B cell (primary cell): Measurements from ENCODE around the gene EXOC3L2. TPM values are rescaled to one million over a fixed set of nuclear protein-coding genes. Genes with fewer than 3 reads are reported as not detected.
A peak's percentile ranks its signal among the peaks of the same experiment; 100 is the strongest.

Source experiments
- ATAC-seq: fragments of 200-7000 bp; cut with Tn5 transposase; one replicate; pipeline ENCODE4 v1.10.0; 2021; ENCODE audit warnings: low read depth, mild to moderate bottlenecking, moderate number of reproducible peaks, moderate library complexity
- CTCF ChIA-PET: fragments of 350-600 bp; sonication (Branson Sonifier 250); formaldehyde crosslinking; loops from one replicate; lab custom pipeline; 2021; ENCODE audit warnings: antibody characterized with exemption, inconsistent platforms; lab: Charles Lee
- POLR2A ChIA-PET: fragments of 350-600 bp; sonication (Branson Sonifier 250); formaldehyde crosslinking; loops from one replicate; lab custom pipeline; 2021; ENCODE audit warnings: antibody characterized with exemption; lab: Charles Lee
- DNase-seq: peaks from one replicate; pipeline ENCODE4 v3.0.0; 2013
- H2AFZ ChIP-seq: 2 replicates; pipeline ENCODE4 v1.6.1; 2012; ENCODE audit warnings: mild to moderate bottlenecking, low read depth, low read length; ENCODE audit not compliant: insufficient read depth, poor library complexity, severe bottlenecking
- H3K27ac ChIP-seq, 2 donors: 1 replicate in 1 of 2; 2 replicates in 1 of 2; pipeline ENCODE4 v1.5.1; 2012 to 2013; ENCODE audit warnings: low read length in 2 of 2, mild to moderate bottlenecking in 2 of 2, moderate library complexity in 1 of 2
- H3K27me3 ChIP-seq, 4 experiments: fragments of 200-600 bp in 1 of 4; sonication (generic) in 1 of 4; replicated peaks in 1 of 4; 1 replicate in 2 of 4; 2 replicates in 2 of 4; pipeline versions ENCODE4 v1.6.1 to v1.7.0; 2013 to 2016; ENCODE audit warnings: low read length in 3 of 4, mild to moderate bottlenecking in 2 of 4, mixed read lengths in 1 of 4, moderate library complexity in 1 of 4; ENCODE audit not compliant: insufficient read depth in 4 of 4, control insufficient read depth in 3 of 4; ENCODE audit errors: control extremely low read depth in 1 of 4
- H3K36me3 ChIP-seq, 2 experiments: replicated peaks in 1 of 2; 1 replicate in 1 of 2; 2 replicates in 1 of 2; pipeline versions ENCODE4 v1.6.1 to v1.7.1; 2013; ENCODE audit warnings: low read length in 1 of 2; ENCODE audit not compliant: insufficient read depth in 2 of 2, control insufficient read depth in 1 of 2; ENCODE audit errors: control extremely low read depth in 1 of 2, extremely low read depth in 1 of 2
- H3K4me1 ChIP-seq, 2 donors: fragments of 200-600 bp in 1 of 2; sonication (generic) in 1 of 2; 1 replicate in 1 of 2; 2 replicates in 1 of 2; pipeline versions ENCODE4 v1.5.1 to v1.6.1; 2013 to 2017; ENCODE audit warnings: low read length in 2 of 2; ENCODE audit not compliant: control insufficient read depth in 2 of 2, insufficient read depth in 2 of 2
- H3K4me2 ChIP-seq: replicated peaks from 2 replicates; pipeline ENCODE3; 2012; ENCODE audit warnings: mild to moderate bottlenecking, low read depth, low read length; ENCODE audit not compliant: poor library complexity, severe bottlenecking
- H3K4me3 ChIP-seq, 5 experiments: fragments of 200-600 bp in 1 of 5; sonication (generic) in 1 of 5; 1 replicate in 3 of 5; 2 replicates in 2 of 5; pipeline versions ENCODE4 v1.5.1 to v1.7.0; 2011 to 2016; ENCODE audit warnings: low read length in 4 of 5, mild to moderate bottlenecking in 4 of 5, low read depth in 2 of 5, control low read depth in 1 of 5, moderate library complexity in 1 of 5; ENCODE audit not compliant: insufficient read depth in 1 of 5; ENCODE audit errors: control extremely low read depth in 1 of 5, extremely low read depth in 1 of 5
- H3K79me2 ChIP-seq: fragments of 200-600 bp; sonication (generic); one replicate; pipeline ENCODE4 v1.6.0; 2016; ENCODE audit warnings: low read length; ENCODE audit not compliant: control insufficient read depth, insufficient read depth
- H3K9ac ChIP-seq: fragments of 200-600 bp; sonication (generic); 2 replicates; pipeline ENCODE4 v1.6.1; 2017; ENCODE audit warnings: mild to moderate bottlenecking, low read length, moderate library complexity
- H3K9me3 ChIP-seq, 3 donors: one replicate each; pipeline versions ENCODE4 v1.6.1 to v1.7.1; 2013; ENCODE audit warnings: low read length in 2 of 3; ENCODE audit not compliant: control insufficient read depth in 2 of 3, insufficient read depth in 1 of 3; ENCODE audit errors: control extremely low read depth in 1 of 3
- H4K20me1 ChIP-seq: 2 replicates; pipeline ENCODE4 v1.6.0; 2012; ENCODE audit warnings: mild to moderate bottlenecking, low read length; ENCODE audit not compliant: insufficient read depth, control insufficient read depth, poor library complexity, severe bottlenecking
- H3K27ac Mint-ChIP-seq: one replicate; pipeline ENCODE4 v1.8.0; 2021; ENCODE audit warnings: mixed read lengths
- H3K27me3 Mint-ChIP-seq: one replicate; pipeline ENCODE4 v1.8.0; 2021; ENCODE audit warnings: mixed read lengths
- H3K4me1 Mint-ChIP-seq: one replicate; pipeline ENCODE4 v1.8.0; 2021; ENCODE audit warnings: mixed read lengths
- H3K4me3 Mint-ChIP-seq: one replicate; pipeline ENCODE4 v1.8.0; 2021; ENCODE audit warnings: mixed read lengths
- H3K9me3 Mint-ChIP-seq: one replicate; pipeline ENCODE4 v1.8.0; 2022; ENCODE audit warnings: mixed read lengths; ENCODE audit not compliant: insufficient read depth
- CTCF ChIP-seq: fragments of 200-600 bp; IDR thresholded peaks from one replicate; pipeline ENCODE4 v1.8.0; 2022; ENCODE audit warnings: antibody characterized with exemption, mild to moderate bottlenecking
- EZH2 ChIP-seq: IDR thresholded peaks from 2 replicates; pipeline ENCODE4 v1.6.1; 2012; ENCODE audit warnings: borderline replicate concordance, low read depth, mild to moderate bottlenecking, moderate library complexity, low read length; ENCODE audit not compliant: insufficient read depth, poor library complexity, severe bottlenecking
- WGBS: methylation state at CpG from one replicate; pipeline ENCODE4 v1.1.5; 2013; ENCODE audit warnings: missing lambda C conversion rate; ENCODE audit not compliant: insufficient coverage; 5-methylcytosine and 5-hydroxymethylcytosine counted together
- intact Hi-C: fragments of 100-400 bp; cut with micrococcal nuclease; formaldehyde crosslinking; loops from one replicate; pipeline ENCODE4 v1.10.0; 2022
- polyA plus RNA-seq: library from polyadenylated mRNA; depleted of rRNA; stranded (reverse); fragments of >200 nt; gene quantifications from 2 replicates; pipeline ENCODE4 v1.2.3, GENCODE V29; 2012
- total RNA-seq, 2 donors: library from RNA; stranded (reverse); fragments of 120-200 nt in 1 of 2; gene quantifications; 1 replicate in 1 of 2; 2 replicates in 1 of 2; pipeline versions ENCODE4 v1.2.3 to v1.2.4, GENCODE V29; 2013 to 2022

Gene EXOC3L2
- total and polyA plus RNA-seq, 2 donors (not counting 1 experiment from before 2014, with no cell fraction given) = not detected

- intact Hi-C loops = loop anchor here (1.0 kb wide), 1 partner anchor 283 kb away; no protein-coding TSS in a partner anchor
- no peak for ATAC-seq
- Histone ChIP-seq H3K36me3 (no peaks in the 10 kb centered on the region), H2AFZ (peak overlapping the region; percentile 53), H3K9me3 (peaks cover 0 to 2% (median 0%) of the 10 kb centered on the region in 3 donors), H3K4me2 (peak overlapping the region; percentile 45), H3K27ac (no peak overlapping the region), H3K79me2 (peaks cover 23% of the 10 kb centered on the region), H4K20me1 (peaks cover 23% of the 10 kb centered on the region), H3K4me3 (no peak overlapping the region), H3K4me1 (peaks cover 12 to 21% of the 10 kb centered on the region in 2 donors), H3K27me3 (no peaks in the 10 kb centered on the region), H3K9ac (no peak overlapping the region)
- WGBS = 95% methylated on average over 9 of the region's 12 CpGs
- Mint-ChIP-seq H3K27me3 (no peaks in the 10 kb centered on the region), H3K9me3 (no peaks in the 10 kb centered on the region), H3K4me3 (no peak overlapping the region), H3K4me1 (peaks cover 23% of the 10 kb centered on the region), H3K27ac (no peak overlapping the region)
- DNase-seq = no peak
- ChIA-PET CTCF (interaction anchor here (0.6 to 2.6 kb wide), 13 partner anchors 8 to 1155 kb away, joined by 3 to 19 read pairs (median 5); partner anchors contain the start of genes APOE, BLOC1S3, CLPTM1 and TRAPPC6A), POLR2A (interaction anchor here (1.2 kb wide), 1 partner anchor 94 kb away, joined by 4 read pairs; the partner anchor contains the start of gene PPP1R37)
- no peak for TF ChIP-seq EZH2
- no peak for TF ChIP-seq CTCF
Measured at GRCh38 chr19:45186509-45187334, 58.5 kb downstream of the EXOC3L2 start.

GRCh38 chr19:45184115-45184514 lies 61.1 kb downstream of the EXOC3L2 start:
- H3K27me3 Mint-ChIP-seq = no peaks in the 10 kb centered on the region
- no peak overlapping the region for H3K4me2 ChIP-seq
- 97% methylated on average over 3 of the region's 5 CpGs for WGBS
- intact Hi-C loops = no loop called here
- no peak overlapping the region for H3K4me3 ChIP-seq
- peaks cover 39% of the 10 kb centered on the region for H3K4me1 Mint-ChIP-seq
- ATAC-seq (no peak), DNase-seq (no peak)
- H3K9ac ChIP-seq = no peak overlapping the region
- no peaks in the 10 kb centered on the region for H3K9me3 Mint-ChIP-seq
- H3K36me3 ChIP-seq = peaks cover 4% of the 10 kb centered on the region in 2 experiments
- peaks cover 46% of the 10 kb centered on the region for H4K20me1 ChIP-seq
- H3K27ac ChIP-seq = no peak overlapping the region
- H3K27ac Mint-ChIP-seq = no peak overlapping the region
- POLR2A ChIA-PET = no interaction called here
- H3K27me3 ChIP-seq = no peaks in the 10 kb centered on the region
- no peak overlapping the region for H3K4me3 Mint-ChIP-seq
- TF ChIP-seq EZH2 = no peak
- H3K4me1 ChIP-seq = peaks cover 25 to 40% of the 10 kb centered on the region in 2 donors
- H3K79me2 ChIP-seq = peaks cover 44% of the 10 kb centered on the region
- CTCF ChIA-PET = interaction anchor here (1.0 kb wide), 1 partner anchor 195 kb away, joined by 4 read pairs; no protein-coding TSS in a partner anchor
- H2AFZ ChIP-seq = no peak overlapping the region
- no peaks in the 10 kb centered on the region for H3K9me3 ChIP-seq
